Measurements from ENCODE around the gene AGMO.

- TF ChIP-seq CTCF (IDR thresholded peaks at IDR 0.05; ENCODE audit: poor library complexity) (no peak), EZH2 (IDR thresholded peaks at IDR 0.05; ENCODE audit: borderline replicate concordance) (no peak)
Measured at GRCh38 chr7:15288741-15289140, 273.1 kb downstream of the AGMO start.

All from hepatocyte (in vitro differentiated cells).